Neutrophil (primary cell): ENCODE data around the gene WDR7.

Source experiments
- H3K27ac ChIP-seq: fragments of 200-600 bp; sonication (generic); 2 replicates; pipeline ENCODE4 v1.5.1; 2016; ENCODE audit warnings: mild to moderate bottlenecking, moderate library complexity
- H3K27me3 ChIP-seq: fragments of 200-600 bp; sonication (generic); 2 replicates; pipeline ENCODE4 v1.6.0; 2016; ENCODE audit warnings: mild to moderate bottlenecking
- H3K36me3 ChIP-seq: fragments of 200-600 bp; sonication (generic); 2 replicates; pipeline ENCODE4 v1.5.1; 2017
- H3K4me1 ChIP-seq, 2 experiments: fragments of 200-600 bp in 1 of 2; sonication (generic) in 1 of 2; 1 replicate in 1 of 2; 2 replicates in 1 of 2; pipeline versions ENCODE4 v1.5.1 to v1.6.1; 2013 to 2016; ENCODE audit warnings: low read depth in 1 of 2, low read length in 1 of 2, mild to moderate bottlenecking in 1 of 2, moderate library complexity in 1 of 2; ENCODE audit not compliant: control insufficient read depth in 1 of 2, insufficient read depth in 1 of 2
- H3K4me3 ChIP-seq, 2 experiments: fragments of 200-600 bp in 1 of 2; sonication (generic) in 1 of 2; 1 replicate in 1 of 2; 2 replicates in 1 of 2; pipeline ENCODE4 v1.5.1; 2013 to 2016; ENCODE audit warnings: low read depth in 1 of 2, low read length in 1 of 2, mild to moderate bottlenecking in 1 of 2, moderate library complexity in 1 of 2
- H3K9me3 ChIP-seq: fragments of 200-600 bp; sonication (generic); 2 replicates; pipeline ENCODE4 v1.5.1; 2016
- CTCF ChIP-seq: fragments of 200-600 bp; sonication (generic); IDR thresholded peaks from 2 replicates; pipeline ENCODE4 v1.5.1; 2016; ENCODE audit warnings: antibody characterized with exemption

WDR7 gene

GRCh38 chr18:56815926-56816325 is 164.8 kb downstream of the WDR7 start:
- TF ChIP-seq CTCF: no peak
- H3K27ac ChIP-seq: no peak overlapping the region
- H3K4me3 ChIP-seq: no peak overlapping the region
- H3K9me3 ChIP-seq: no peaks in the 10 kb centered on the region
- H3K27me3 ChIP-seq: no peaks in the 10 kb centered on the region
- H3K36me3 ChIP-seq: no peaks in the 10 kb centered on the region
- no peaks in the 10 kb centered on the region for H3K4me1 ChIP-seq

GRCh38 chr18:56823986-56824565 is 172.9 kb downstream of the WDR7 start:
- peaks cover 16 to 26% of the 10 kb centered on the region in 2 experiments for H3K4me1 ChIP-seq
- H3K36me3 ChIP-seq: no peaks in the 10 kb centered on the region
- TF ChIP-seq CTCF: no peak

GRCh38 chr18:56825321-56825720 is 174.2 kb downstream of the WDR7 start:
- peaks cover 16 to 26% of the 10 kb centered on the region in 2 experiments for H3K4me1 ChIP-seq
- no peak for TF ChIP-seq CTCF
- H3K9me3 ChIP-seq: no peaks in the 10 kb centered on the region
- peak overlapping the region in 1 of 2 experiments; percentile 3 for H3K4me3 ChIP-seq
- H3K27ac ChIP-seq: peak overlapping the region; percentile 77
- H3K27me3 ChIP-seq: no peaks in the 10 kb centered on the region
- H3K36me3 ChIP-seq: no peaks in the 10 kb centered on the region

More at GRCh38 chr18:56823986-56824565, 172.9 kb downstream of the WDR7 start:
- Histone ChIP-seq H3K9me3 (no peaks in the 10 kb centered on the region), H3K27me3 (no peaks in the 10 kb centered on the region), H3K4me3 (no peak overlapping the region), H3K27ac (peak overlapping the region; percentile 77)

- peak overlapping the region; percentile 77 for H3K27ac ChIP-seq
- no peak for TF ChIP-seq CTCF
- peaks cover 16 to 26% of the 10 kb centered on the region in 2 experiments for H3K4me1 ChIP-seq
- no peaks in the 10 kb centered on the region for H3K36me3 ChIP-seq
- H3K4me3 ChIP-seq: peak overlapping the region in 1 of 2 experiments; percentile 12
- no peaks in the 10 kb centered on the region for H3K9me3 ChIP-seq
- H3K27me3 ChIP-seq: no peaks in the 10 kb centered on the region
These were observed 174.7 kb downstream of the WDR7 start for GRCh38 chr18:56825878-56826277.

- Histone ChIP-seq H3K4me1 (no peaks in the 10 kb centered on the region), H3K36me3 (no peaks in the 10 kb centered on the region)
These were observed 180.8 kb downstream of the WDR7 start for GRCh38 chr18:56831988-56832387.

More at GRCh38 chr18:56831988-56832387, 180.8 kb downstream of the WDR7 start:
- Histone ChIP-seq H3K9me3 (no peaks in the 10 kb centered on the region), H3K4me3 (no peak overlapping the region), H3K27me3 (no peaks in the 10 kb centered on the region), H3K27ac (no peak overlapping the region)
- TF ChIP-seq CTCF: no peak
